HPDE6-E6E7 (cell line): ENCODE results near the gene MRM3.
"Not testable (repeated sequence)": the region's sequence is repeated elsewhere in the genome, so short reads cannot be mapped to it uniquely, and the experiment has no call there.

ENCODE experiments used
- DNase-seq: peaks from one replicate; pipeline ENCODE4 v3.0.0; 2011; ENCODE audit warnings: missing footprints; ENCODE audit errors: extremely low spot score

Gene MRM3

GRCh38 chr17:753418-753817 is 28.7 kb upstream of the MRM3 start:
- DNase-seq: no peak

- DNase-seq: not testable (repeated sequence)
Observed at GRCh38 chr17:755319-755961, 26.7 kb upstream of the MRM3 start.

GRCh38 chr17:756010-756567 is 26.1 kb upstream of the MRM3 start:
- not testable (repeated sequence) for DNase-seq

- DNase-seq: no peak
Observed at GRCh38 chr17:759964-760363, 22.2 kb upstream of the MRM3 start.

GRCh38 chr17:760371-760770 is 21.8 kb upstream of the MRM3 start:
- no peak for DNase-seq

GRCh38 chr17:767076-767475 is 15.1 kb upstream of the MRM3 start:
- no peak for DNase-seq

- no peak for DNase-seq
Observed at GRCh38 chr17:773016-773415, 9.1 kb upstream of the MRM3 start.

- DNase-seq: no peak
Observed at GRCh38 chr17:773467-774312, 8.5 kb upstream of the MRM3 start.

- DNase-seq: no peak
Observed at GRCh38 chr17:774313-774584, 7.9 kb upstream of the MRM3 start.

- DNase-seq: no peak
Observed at GRCh38 chr17:778096-778495, 4.1 kb upstream of the MRM3 start.

- DNase-seq: no peak
Observed at GRCh38 chr17:784143-784542, 2.0 kb downstream of the MRM3 start.

- DNase-seq: not testable (repeated sequence)
Observed at GRCh38 chr17:785901-786300, 3.7 kb downstream of the MRM3 start.

GRCh38 chr17:787641-788221 is 5.6 kb downstream of the MRM3 start:
- no peak for DNase-seq

GRCh38 chr17:788551-788950 is 6.4 kb downstream of the MRM3 start:
- DNase-seq: no peak

GRCh38 chr17:789160-789840 is 7.1 kb downstream of the MRM3 start:
- no peak for DNase-seq

- peak; percentile 87 for DNase-seq
Observed at GRCh38 chr17:789931-790873, 8.0 kb downstream of the MRM3 start.

- DNase-seq: not testable (repeated sequence)
Observed at GRCh38 chr17:790874-791247, 8.7 kb downstream of the MRM3 start.

GRCh38 chr17:791829-792228 is 9.7 kb downstream of the MRM3 start:
- DNase-seq: no peak

GRCh38 chr17:792277-792676 is 10.1 kb downstream of the MRM3 start:
- no peak for DNase-seq

GRCh38 chr17:794876-795275 is 12.7 kb downstream of the MRM3 start:
- DNase-seq: peak; percentile 50

GRCh38 chr17:795276-795675 is 13.1 kb downstream of the MRM3 start:
- no peak for DNase-seq
